Upper lobe of left lung (tissue), 4 donors: ENCODE data around the gene SYT14.

Experiments used
- CTCF ChIP-seq, 6 experiments: fragments of 450-650 bp in 4 of 6; fragments of 200-600 bp in 2 of 6; sonication (generic) in 2 of 6; IDR thresholded peaks; one replicate each; pipeline ENCODE4 v1.5.1; 2016 to 2019; ENCODE audit warnings: antibody characterized with exemption in 6 of 6
- POLR2A ChIP-seq, 4 donors: fragments of 450-650 bp; IDR thresholded peaks; one replicate each; pipeline ENCODE4 v1.5.1; 2016 to 2017; ENCODE audit warnings: antibody characterized with exemption in 4 of 4, mild to moderate bottlenecking in 2 of 4

DNA sequence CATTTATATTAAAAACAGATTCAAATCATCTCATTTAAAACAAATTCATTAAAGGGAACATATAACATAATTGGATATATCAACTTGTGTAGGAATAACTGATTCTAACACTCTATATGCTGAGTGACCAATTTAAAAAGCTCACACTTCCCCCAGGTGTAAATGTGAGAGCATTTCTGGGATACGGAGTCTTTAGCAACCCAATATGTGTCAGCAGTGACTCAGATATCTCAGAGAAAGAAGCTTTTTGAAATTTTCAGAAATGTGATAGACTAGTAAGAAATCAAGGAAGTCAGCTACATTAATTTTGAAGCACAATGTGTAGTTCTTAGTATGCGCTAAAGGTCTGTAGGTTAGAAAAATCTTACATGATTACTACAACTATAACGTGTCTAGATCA is 206.7 kb downstream of the SYT14 start:
- TF ChIP-seq POLR2A (IDR thresholded peaks at IDR 0.05) (no peak), CTCF (IDR thresholded peaks at IDR 0.05) (no peak)
